ENCODE results near the gene MKRN3. TPM values are rescaled to one million over a fixed set of nuclear protein-coding genes. Genes with fewer than 3 reads are reported as not detected.

The MKRN3 gene
- total and polyA plus RNA-seq, 2 of the 4 experiments (the other 2 are of a cell fraction) = under 0.01 to 0.17 TPM

DNA sequence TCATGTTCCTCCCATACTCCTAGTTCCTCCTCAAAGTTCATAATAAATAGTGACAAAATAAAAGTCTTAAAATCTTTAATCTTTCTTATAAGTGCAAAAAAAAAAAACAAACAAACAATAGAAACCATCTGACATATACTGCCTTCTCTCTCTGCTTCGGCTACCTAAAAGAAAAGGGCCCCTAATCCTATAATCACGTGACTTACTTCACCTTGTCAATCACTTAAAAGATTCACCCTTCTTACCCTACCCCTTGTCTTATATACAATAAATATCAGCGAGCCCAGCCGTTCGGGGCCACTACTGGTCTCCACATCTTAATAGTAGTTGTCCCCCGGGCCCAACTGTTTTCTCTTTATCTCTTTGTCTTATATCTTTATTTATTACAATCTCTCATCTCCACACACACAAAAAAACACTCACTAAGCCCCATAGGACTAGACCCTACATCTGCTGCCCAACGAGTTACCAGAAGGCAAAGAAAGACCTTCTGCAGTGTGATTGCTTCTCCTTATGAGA, 28.8 kb downstream of the MKRN3 start:
- H3K4me3 ChIP-seq (ENCODE audit: insufficient read depth, low read depth, low read length) = no peak overlapping the region
- H3K18ac ChIP-seq (ENCODE audit: low read depth, low read length) = no peak overlapping the region
- DNase-seq = no peak
- BruUV-seq (replicated peaks) = no TSS peak
- no peaks in the 10 kb centered on the region for H3K27me3 ChIP-seq (ENCODE audit: control insufficient read depth, insufficient read depth, low read length)
- H2BK120ac ChIP-seq (ENCODE audit: low read depth, low read length) = no peak overlapping the region
- no peak overlapping the region for H2BK20ac ChIP-seq (ENCODE audit: low read depth, low read length)
- no peak overlapping the region for H3K4ac ChIP-seq (ENCODE audit: low read depth, low read length)
- no peaks in the 10 kb centered on the region for H3K36me3 ChIP-seq (ENCODE audit: control insufficient read depth, insufficient read depth, low read length)
- no peaks in the 10 kb centered on the region for H3K9me1 ChIP-seq (ENCODE audit: insufficient read depth, low read length)
- no peak overlapping the region for H3K56ac ChIP-seq (ENCODE audit: extremely low read depth, insufficient read depth, low read length)
- no peak overlapping the region for H2AK9ac ChIP-seq (replicated peaks; ENCODE audit: low read depth, low read length, poor library complexity)
- peaks cover 17% of the 10 kb centered on the region for H3K9me3 ChIP-seq (ENCODE audit: control insufficient read depth, insufficient read depth, low read length)
- no peak overlapping the region for H3K4me2 ChIP-seq (ENCODE audit: low read depth, low read length)
- H3K27ac ChIP-seq (ENCODE audit: insufficient read depth, low read length) = no peak overlapping the region
- intact Hi-C loops (cut with micrococcal nuclease) (no loop called here), in situ Hi-C loops (cut with MboI; ENCODE audit: low sequenced_read_pairs) (no loop called here), dilution Hi-C loops (cut with HindIII; ENCODE audit: low sequenced_read_pairs, unreplicated experiment) (no loop called here)
- no peak overlapping the region for H4K8ac ChIP-seq (ENCODE audit: low read depth in 2 of 2, low read length in 2 of 2)
- ChIA-PET POLR2A (ENCODE audit: unreplicated experiment) (no interaction called here), CTCF (no interaction called here)
- H3K4me1 ChIP-seq (ENCODE audit: control insufficient read depth, insufficient read depth, low read length) = no peaks in the 10 kb centered on the region
- no peak overlapping the region for H2BK15ac ChIP-seq (ENCODE audit: low read depth, low read length)
- no peak overlapping the region for H3K23ac ChIP-seq (ENCODE audit: low read depth, low read length)
- no peak overlapping the region for H3K9ac ChIP-seq (ENCODE audit: low read depth, low read length)
- no peak overlapping the region for H3K14ac ChIP-seq (replicated peaks; ENCODE audit: low read depth, low read length)
- ATAC-seq (ENCODE audit: low read depth) = no peak
- no peaks in the 10 kb centered on the region for H4K20me1 ChIP-seq (ENCODE audit: insufficient read depth, low read length)
- no peak overlapping the region for H2AFZ ChIP-seq (replicated peaks; ENCODE audit: low read length, poor library complexity)
- no peak overlapping the region for H4K5ac ChIP-seq (ENCODE audit: low read depth, low read length)
- TF ChIP-seq, protein P1, sequence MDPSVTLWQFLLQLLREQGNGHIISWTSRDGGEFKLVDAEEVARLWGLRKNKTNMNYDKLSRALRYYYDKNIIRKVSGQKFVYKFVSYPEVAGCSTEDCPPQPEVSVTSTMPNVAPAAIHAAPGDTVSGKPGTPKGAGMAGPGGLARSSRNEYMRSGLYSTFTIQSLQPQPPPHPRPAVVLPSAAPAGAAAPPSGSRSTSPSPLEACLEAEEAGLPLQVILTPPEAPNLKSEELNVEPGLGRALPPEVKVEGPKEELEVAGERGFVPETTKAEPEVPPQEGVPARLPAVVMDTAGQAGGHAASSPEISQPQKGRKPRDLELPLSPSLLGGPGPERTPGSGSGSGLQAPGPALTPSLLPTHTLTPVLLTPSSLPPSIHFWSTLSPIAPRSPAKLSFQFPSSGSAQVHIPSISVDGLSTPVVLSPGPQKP (IDR thresholded peaks at IDR 0.05; ENCODE audit: borderline replicate concordance, low read depth, low read length) = no peak
- TF ChIP-seq CEBPB (IDR thresholded peaks at IDR 0.05; ENCODE audit: low read depth, low read length) (no peak), POLR2A (IDR thresholded peaks at IDR 0.05; ENCODE audit: low read depth, low read length) (no peak), RCOR1 (IDR thresholded peaks at IDR 0.05; ENCODE audit: insufficient replicate concordance, low read length) (no peak), BHLHE40 (IDR thresholded peaks at IDR 0.05; ENCODE audit: low read depth, low read length) (no peak), MAFK (IDR thresholded peaks at IDR 0.05; ENCODE audit: low read depth, low read length) (no peak)
- 60% methylated on average over 3 of the region's 7 CpGs; no CpG with 5 or more reads in 1 of the 2 experiments for WGBS, 2 experiments (ENCODE audit: extremely low coverage in 2 of 2, insufficient read length in 1 of 2)
- no peaks in the 10 kb centered on the region for H3K79me1 ChIP-seq (ENCODE audit: low read depth in 1 of 2, low read length in 2 of 2)
- H2AK5ac ChIP-seq (ENCODE audit: low read depth, low read length) = no peak overlapping the region
- H2BK5ac ChIP-seq (ENCODE audit: low read depth, low read length, poor library complexity, severe bottlenecking) = no peak overlapping the region
- no peak overlapping the region for H4K91ac ChIP-seq (ENCODE audit: insufficient read depth, low read depth, low read length)
